ENCODE measurements around the gene ZDHHC18. TPM values are rescaled to one million over a fixed set of nuclear protein-coding genes. Genes with fewer than 3 reads are reported as not detected.
"Not testable (repeated sequence)": the region's sequence is repeated elsewhere in the genome, so short reads cannot be mapped to it uniquely, and the experiment has no call there.

The ZDHHC18 gene
- total RNA-seq, 2 donors from 2014 or later: 70.2 to 71.2 TPM

DNA sequence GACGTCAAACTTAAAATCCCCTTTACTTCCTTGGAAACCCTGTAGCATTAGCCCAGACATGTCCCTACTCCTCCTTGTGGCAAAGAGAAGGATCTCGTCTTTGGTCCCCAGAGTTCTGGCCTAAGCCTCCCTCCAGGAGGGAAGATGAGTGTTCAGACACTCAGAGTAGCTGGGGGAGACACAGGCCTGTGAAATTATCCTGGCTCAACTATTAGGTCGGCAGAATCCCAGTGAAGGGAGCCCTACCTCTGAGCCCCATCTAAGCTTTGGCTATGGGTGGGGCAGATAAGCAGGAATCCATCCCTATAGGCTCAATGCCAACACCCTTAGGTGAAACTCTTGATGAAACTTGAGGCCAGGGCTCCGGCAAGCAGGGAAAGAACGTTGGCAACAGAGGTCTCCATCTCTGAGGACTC lies 34.8 kb downstream of the ZDHHC18 start:
- DNase-seq (no peak), ATAC-seq (no peak)
- Mint-ChIP-seq H3K27ac (peak overlapping the region; percentile 6), H3K36me3 (ENCODE audit: low read depth) (no peaks in the 10 kb centered on the region), H3K27me3 (no peaks in the 10 kb centered on the region), H3K4me1 (peaks cover 25% of the 10 kb centered on the region), H3K4me3 (no peak overlapping the region)
- no peaks in the 10 kb centered on the region for H3K9me3 ChIP-seq (ENCODE audit: control insufficient read depth, low read length, poor library complexity, severe bottlenecking)

DNA sequence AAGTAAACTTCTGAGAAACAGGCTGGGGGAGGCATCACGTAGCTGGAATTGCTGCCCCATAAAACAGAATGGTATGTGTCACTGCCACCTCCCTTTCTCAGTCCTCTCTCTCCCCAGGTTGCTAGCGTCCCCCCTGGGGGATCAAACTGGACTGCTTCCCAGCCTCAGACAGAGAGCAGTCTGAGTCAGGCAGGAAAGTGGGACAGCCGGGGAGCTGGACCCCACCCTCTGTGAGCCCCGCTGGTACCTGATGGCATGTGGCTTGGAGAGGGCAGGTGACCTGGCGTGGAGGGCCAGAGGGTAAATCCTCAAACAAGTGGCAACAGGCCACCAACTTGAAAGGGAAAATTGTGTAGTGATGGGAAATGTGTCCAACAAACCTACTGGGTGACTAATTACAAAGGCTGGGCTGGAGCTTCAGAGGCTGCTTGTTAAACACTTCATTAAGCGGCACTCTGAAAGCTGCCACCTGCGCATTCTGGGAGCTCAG lies 35.4 kb downstream of the ZDHHC18 start:
- ATAC-seq (no peak), DNase-seq (no peak)
- H3K4me3 Mint-ChIP-seq: no peak overlapping the region
- H3K4me1 Mint-ChIP-seq: peaks cover 25% of the 10 kb centered on the region
- no peaks in the 10 kb centered on the region for H3K27me3 Mint-ChIP-seq
- H3K9me3 ChIP-seq (ENCODE audit: control insufficient read depth, low read length, poor library complexity, severe bottlenecking): no peaks in the 10 kb centered on the region
- peak overlapping the region; percentile 74 for H3K27ac Mint-ChIP-seq
- H3K36me3 Mint-ChIP-seq (ENCODE audit: low read depth): no peaks in the 10 kb centered on the region

GRCh38 chr1:26862781-26863684 lies 36.5 kb downstream of the ZDHHC18 start, which contains the start of gene SFN:
Gene SFN (plus strand): TSS chr1:26863149. CDS start chr1:26863213, 64 bp downstream.
- no peaks in the 10 kb centered on the region for H3K9me3 ChIP-seq (ENCODE audit: control insufficient read depth, low read length, poor library complexity, severe bottlenecking)
- peak in 2 of 3 donors; percentile 28 to 48 for DNase-seq
- H3K27me3 Mint-ChIP-seq: no peaks in the 10 kb centered on the region
- H3K27ac Mint-ChIP-seq: peak within 1 kb of the TSS; percentile 93
- H3K4me3 Mint-ChIP-seq: peak within 1 kb of the TSS; percentile 97
- H3K36me3 Mint-ChIP-seq (ENCODE audit: low read depth): no peaks in the 10 kb centered on the region
- H3K4me1 Mint-ChIP-seq: peaks cover 23% of the 10 kb centered on the region
- ATAC-seq: no peak

DNA sequence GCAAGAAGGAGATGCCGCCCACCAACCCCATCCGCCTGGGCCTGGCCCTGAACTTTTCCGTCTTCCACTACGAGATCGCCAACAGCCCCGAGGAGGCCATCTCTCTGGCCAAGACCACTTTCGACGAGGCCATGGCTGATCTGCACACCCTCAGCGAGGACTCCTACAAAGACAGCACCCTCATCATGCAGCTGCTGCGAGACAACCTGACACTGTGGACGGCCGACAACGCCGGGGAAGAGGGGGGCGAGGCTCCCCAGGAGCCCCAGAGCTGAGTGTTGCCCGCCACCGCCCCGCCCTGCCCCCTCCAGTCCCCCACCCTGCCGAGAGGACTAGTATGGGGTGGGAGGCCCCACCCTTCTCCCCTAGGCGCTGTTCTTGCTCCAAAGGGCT lies 37.2 kb downstream of the ZDHHC18 start:
- Mint-ChIP-seq H3K36me3 (ENCODE audit: low read depth) (no peaks in the 10 kb centered on the region), H3K27ac (peak overlapping the region; percentile 93), H3K4me3 (peak overlapping the region; percentile 97), H3K4me1 (peaks cover 23% of the 10 kb centered on the region), H3K27me3 (no peaks in the 10 kb centered on the region)
- no peak for ATAC-seq
- no peaks in the 10 kb centered on the region for H3K9me3 ChIP-seq (ENCODE audit: control insufficient read depth, low read length, poor library complexity, severe bottlenecking)
- DNase-seq: no peak

DNA sequence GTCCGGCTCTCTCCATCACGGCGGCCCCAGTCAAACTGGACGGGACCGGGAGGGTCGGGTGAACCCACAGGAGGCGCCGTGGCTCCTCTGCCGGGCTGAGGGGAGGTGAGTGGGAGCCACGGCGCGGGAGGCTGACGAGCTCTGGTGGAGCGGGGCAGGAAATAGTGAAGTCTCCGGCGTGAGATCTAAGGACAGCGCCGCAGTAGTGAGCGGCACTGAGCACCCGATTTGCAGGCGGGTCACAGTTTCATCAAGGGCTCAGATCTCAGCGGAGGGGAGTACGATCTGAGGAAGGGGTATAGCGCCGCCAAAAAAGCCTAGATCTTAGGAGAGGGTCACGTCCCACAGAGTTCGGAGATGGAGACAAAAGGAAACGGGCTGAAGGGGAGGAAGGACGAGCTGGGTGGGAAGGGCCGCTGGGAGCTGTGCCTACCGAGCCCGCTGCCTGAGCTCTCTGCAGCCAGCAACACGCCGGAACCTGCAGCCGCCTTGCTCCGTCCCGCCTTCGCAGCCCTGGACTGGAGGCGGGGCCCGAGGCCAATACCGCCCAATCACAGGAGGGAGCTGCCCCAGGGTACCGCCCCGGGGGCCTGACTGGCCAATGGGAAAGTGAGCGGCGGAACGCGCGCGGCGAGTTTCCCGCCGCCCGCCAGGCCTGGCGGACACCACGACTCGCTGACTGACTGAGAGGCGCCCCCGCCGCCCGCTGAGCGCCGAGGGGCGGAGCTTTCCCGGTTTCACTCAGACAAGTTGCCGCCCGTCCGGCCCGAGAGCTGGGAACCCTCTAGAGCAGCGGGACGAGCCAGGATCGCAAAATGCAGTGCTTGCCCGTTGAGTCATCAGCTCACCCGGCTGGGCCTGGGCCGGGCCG lies 38.4 kb downstream of the ZDHHC18 start:
- peak; percentile 96 for ATAC-seq

DNA sequence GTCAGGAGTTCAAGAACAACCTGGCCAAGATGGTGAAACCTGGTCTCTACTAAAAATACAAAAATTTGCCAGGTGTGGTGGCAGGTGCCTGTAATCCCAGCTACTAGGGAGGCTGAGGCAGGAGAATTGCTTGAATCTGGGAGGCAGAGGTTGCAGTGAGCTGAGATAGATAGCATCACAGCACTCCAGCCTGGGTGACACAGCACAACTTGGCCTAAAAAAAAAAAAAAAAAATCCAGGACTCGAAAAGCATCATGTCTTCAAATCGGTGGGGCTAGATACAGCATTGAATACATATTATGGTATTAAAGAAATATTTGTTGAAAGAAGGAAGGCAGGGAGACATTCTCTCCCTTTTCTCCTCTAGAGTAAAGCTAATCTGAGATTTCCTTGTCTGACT lies 46.6 kb downstream of the ZDHHC18 start:
- H3K9me3 ChIP-seq (ENCODE audit: control insufficient read depth, low read length, poor library complexity, severe bottlenecking); H3K27ac Mint-ChIP-seq; DNase-seq; H3K27me3 Mint-ChIP-seq; H3K4me1 Mint-ChIP-seq; ATAC-seq; H3K4me3 Mint-ChIP-seq; H3K36me3 Mint-ChIP-seq (ENCODE audit: low read depth): not testable (repeated sequence)

More for the DNA sequence above, 38.4 kb downstream of the ZDHHC18 start:
- DNase-seq: peak; percentile 92 to 94 (median 93)
- peaks cover 23% of the 10 kb centered on the region for H3K4me1 Mint-ChIP-seq
- H3K4me3 Mint-ChIP-seq: peak overlapping the region; percentile 97
- no peaks in the 10 kb centered on the region for H3K36me3 Mint-ChIP-seq (ENCODE audit: low read depth)
- H3K27me3 Mint-ChIP-seq: no peaks in the 10 kb centered on the region
- H3K27ac Mint-ChIP-seq: peak overlapping the region; percentile 93
- no peaks in the 10 kb centered on the region for H3K9me3 ChIP-seq (ENCODE audit: control insufficient read depth, low read length, poor library complexity, severe bottlenecking)

DNA sequence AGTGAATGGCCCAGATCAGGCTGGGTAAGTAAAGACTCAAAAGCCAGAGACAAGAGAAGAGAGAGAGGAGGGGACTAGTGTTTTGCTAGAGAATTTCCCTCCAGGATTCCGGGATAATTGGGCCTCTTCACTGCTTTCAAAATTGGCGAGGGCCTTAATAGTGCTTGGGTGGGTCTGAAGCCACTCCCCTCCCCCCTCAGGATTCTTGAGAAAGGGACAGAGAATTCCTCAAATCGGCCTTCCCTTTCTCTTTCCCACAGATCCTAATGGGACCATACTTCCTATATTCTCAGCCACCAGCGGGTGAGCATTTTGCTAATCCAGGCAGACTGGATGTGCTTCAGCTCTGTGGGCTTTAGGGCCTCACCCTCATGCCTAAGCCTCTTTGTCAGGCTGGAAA lies 48.4 kb downstream of the ZDHHC18 start:
- no peak for DNase-seq
- no peak overlapping the region for H3K4me3 Mint-ChIP-seq
- H3K9me3 ChIP-seq (ENCODE audit: control insufficient read depth, low read length, poor library complexity, severe bottlenecking): no peaks in the 10 kb centered on the region
- peak overlapping the region; percentile 24 for H3K27ac Mint-ChIP-seq
- no peak for ATAC-seq
- H3K36me3 Mint-ChIP-seq (ENCODE audit: low read depth): no peaks in the 10 kb centered on the region
- no peaks in the 10 kb centered on the region for H3K27me3 Mint-ChIP-seq
- H3K4me1 Mint-ChIP-seq: no peaks in the 10 kb centered on the region

- Mint-ChIP-seq H3K36me3 (ENCODE audit: low read depth) (peaks cover 2% of the 10 kb centered on the region), H3K27me3 (no peaks in the 10 kb centered on the region), H3K27ac (peak overlapping the region; percentile 29), H3K4me1 (no peaks in the 10 kb centered on the region), H3K4me3 (no peak overlapping the region)
- no peaks in the 10 kb centered on the region for H3K9me3 ChIP-seq (ENCODE audit: control insufficient read depth, low read length, poor library complexity, severe bottlenecking)
- ATAC-seq (no peak), DNase-seq (no peak)
Measured at GRCh38 chr1:26877326-26877725, 50.8 kb downstream of the ZDHHC18 start.

DNA sequence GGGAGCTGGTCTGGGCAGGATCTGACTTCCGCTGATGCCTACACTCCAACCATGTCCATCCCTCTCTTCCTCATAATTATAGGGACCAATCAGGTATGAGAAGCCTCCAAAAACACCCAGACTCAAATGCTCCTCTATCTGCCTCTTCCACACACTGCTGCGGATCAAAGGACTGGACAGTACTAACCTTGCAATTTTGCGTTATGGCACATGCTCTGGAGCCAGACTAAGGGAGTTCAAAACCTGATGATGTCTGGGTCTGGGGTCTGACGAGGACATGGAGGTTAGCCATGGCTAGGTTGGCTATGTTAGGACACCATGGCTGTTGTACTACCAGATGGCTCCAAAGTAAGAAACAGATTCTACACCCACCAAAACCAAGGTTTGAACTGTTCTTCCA lies 53.3 kb downstream of the ZDHHC18 start:
- Mint-ChIP-seq H3K4me1 (peaks cover 10% of the 10 kb centered on the region), H3K27me3 (no peaks in the 10 kb centered on the region), H3K4me3 (no peak overlapping the region), H3K36me3 (ENCODE audit: low read depth) (peaks cover 12% of the 10 kb centered on the region), H3K27ac (no peak overlapping the region)
- ATAC-seq (no peak), DNase-seq (no peak)
- no peaks in the 10 kb centered on the region for H3K9me3 ChIP-seq (ENCODE audit: control insufficient read depth, low read length, poor library complexity, severe bottlenecking)

DNA sequence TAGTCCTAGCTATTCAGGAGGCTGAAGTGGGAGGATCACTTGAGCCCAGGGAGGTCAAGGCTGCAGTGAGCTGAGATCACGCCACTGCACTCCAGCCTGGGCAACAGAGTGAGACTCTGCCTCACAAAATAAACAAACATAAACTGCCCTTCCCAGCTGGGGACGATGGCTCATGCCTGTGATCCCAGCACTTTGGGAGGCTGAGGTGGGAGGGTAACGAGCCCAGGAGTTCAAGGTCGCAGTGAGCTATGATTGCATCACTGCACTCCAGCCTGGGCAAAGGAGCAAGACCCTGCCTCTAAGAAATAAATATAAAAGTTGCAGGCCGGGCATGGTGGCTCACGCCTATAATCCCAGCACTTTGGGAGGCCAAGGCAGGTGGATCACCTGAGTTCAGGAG lies 55.1 kb downstream of the ZDHHC18 start:
- H3K4me3 Mint-ChIP-seq; H3K27me3 Mint-ChIP-seq; H3K9me3 ChIP-seq (ENCODE audit: control insufficient read depth, low read length, poor library complexity, severe bottlenecking); DNase-seq; H3K27ac Mint-ChIP-seq; ATAC-seq: not testable (repeated sequence)
- peaks cover 14% of the 10 kb centered on the region for H3K36me3 Mint-ChIP-seq (ENCODE audit: low read depth)
- peaks cover 13% of the 10 kb centered on the region for H3K4me1 Mint-ChIP-seq

DNA sequence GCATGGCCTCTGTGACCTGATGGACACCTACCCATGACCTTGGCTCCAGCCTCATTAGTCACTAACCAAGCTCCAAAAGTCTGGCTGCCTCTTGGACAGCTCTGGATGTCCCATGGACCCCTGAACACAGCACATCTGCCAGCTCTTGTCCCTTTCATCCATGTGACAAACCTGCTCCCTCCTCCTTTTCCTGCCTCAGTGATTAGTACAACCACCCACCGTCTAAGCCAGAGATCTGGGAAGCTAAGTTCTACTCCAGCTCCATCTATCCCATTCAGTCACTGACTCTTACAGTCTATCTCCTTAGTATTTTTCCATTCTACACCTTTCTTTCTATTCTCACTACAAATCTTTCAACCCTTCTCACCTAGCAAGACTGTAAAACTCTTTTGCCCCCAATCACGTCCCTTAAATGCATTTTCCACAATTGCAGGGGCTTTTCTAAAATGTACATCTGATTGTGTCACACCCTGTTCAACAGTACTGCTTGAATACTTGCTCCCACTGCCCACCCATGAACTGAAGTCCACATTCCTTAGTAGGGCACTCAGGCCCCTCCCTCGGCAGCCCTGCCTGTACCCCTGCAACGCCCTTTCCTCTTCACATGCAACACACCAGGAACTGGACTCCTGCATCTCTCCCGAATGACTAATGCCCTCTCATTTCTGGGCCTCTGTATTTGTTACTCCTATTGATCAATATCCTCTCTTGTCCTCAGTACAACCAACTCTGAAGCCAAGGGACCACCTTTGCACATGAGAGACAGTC lies 56.4 kb downstream of the ZDHHC18 start:
- H3K4me3 Mint-ChIP-seq: no peak overlapping the region
- H3K27ac Mint-ChIP-seq: no peak overlapping the region
- DNase-seq (no peak), ATAC-seq (no peak)
- peaks cover 14% of the 10 kb centered on the region for H3K36me3 Mint-ChIP-seq (ENCODE audit: low read depth)
- H3K9me3 ChIP-seq (ENCODE audit: control insufficient read depth, low read length, poor library complexity, severe bottlenecking): no peaks in the 10 kb centered on the region
- H3K27me3 Mint-ChIP-seq: no peaks in the 10 kb centered on the region
- peaks cover 16% of the 10 kb centered on the region for H3K4me1 Mint-ChIP-seq

DNA sequence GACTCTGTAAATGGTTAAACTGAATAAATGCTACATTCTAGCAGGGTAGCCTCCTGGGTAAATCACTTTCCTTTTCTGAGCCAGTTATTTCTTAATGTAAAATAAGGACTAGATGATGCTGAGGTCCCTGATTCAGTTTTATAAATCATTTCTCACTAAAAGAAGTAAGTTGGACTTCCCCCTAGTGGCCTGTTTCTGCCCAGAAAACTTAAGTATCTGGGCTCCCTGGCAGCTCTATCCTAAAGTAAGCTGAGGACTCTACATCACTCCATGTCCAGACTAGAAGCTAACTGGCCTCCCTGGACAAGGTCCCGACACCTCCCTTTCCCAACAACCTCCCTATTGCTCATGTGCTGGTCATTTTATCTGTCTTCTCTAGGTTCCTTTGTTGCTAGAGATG lies 60.6 kb downstream of the ZDHHC18 start:
- ATAC-seq (no peak), DNase-seq (no peak)
- peaks cover 16% of the 10 kb centered on the region for H3K36me3 Mint-ChIP-seq (ENCODE audit: low read depth)
- no peaks in the 10 kb centered on the region for H3K9me3 ChIP-seq (ENCODE audit: control insufficient read depth, low read length, poor library complexity, severe bottlenecking)
- H3K4me1 Mint-ChIP-seq: peaks cover 28% of the 10 kb centered on the region
- no peak overlapping the region for H3K4me3 Mint-ChIP-seq
- H3K27me3 Mint-ChIP-seq: no peaks in the 10 kb centered on the region
- no peak overlapping the region for H3K27ac Mint-ChIP-seq

All from T-helper 17 cell (primary cell).